Measurements from ENCODE around the gene OBP2B.
"Not testable (repeated sequence)": the region's sequence is repeated elsewhere in the genome, so short reads cannot be mapped to it uniquely, and the experiment has no call there.

OBP2B gene

GRCh38 chr9:133238272-133238850, 29.3 kb upstream of the OBP2B start:
- no peak for DNase-seq (ENCODE audit: low spot score)

GRCh38 chr9:133237035-133237731, 28.1 kb upstream of the OBP2B start:
- no peak for DNase-seq (ENCODE audit: low spot score)

- DNase-seq (ENCODE audit: low spot score) = not testable (repeated sequence)
Measured at GRCh38 chr9:133236291-133237034, 27.4 kb upstream of the OBP2B start.

GRCh38 chr9:133235549-133236222, 26.6 kb upstream of the OBP2B start:
- DNase-seq (ENCODE audit: low spot score) = no peak

GRCh38 chr9:133234577-133235322, 25.7 kb upstream of the OBP2B start:
- no peak for DNase-seq (ENCODE audit: low spot score)

GRCh38 chr9:133233681-133234432, 24.8 kb upstream of the OBP2B start:
- no peak for DNase-seq (ENCODE audit: low spot score)

- DNase-seq (ENCODE audit: low spot score) = not testable (repeated sequence)
Measured at GRCh38 chr9:133231934-133232568, 23.0 kb upstream of the OBP2B start.

- DNase-seq (ENCODE audit: low spot score) = not testable (repeated sequence)
Measured at GRCh38 chr9:133230514-133230913, 21.5 kb upstream of the OBP2B start.

- DNase-seq (ENCODE audit: low spot score) = no peak
Measured at GRCh38 chr9:133230093-133230492, 21.0 kb upstream of the OBP2B start.

GRCh38 chr9:133228474-133229193, 19.6 kb upstream of the OBP2B start:
- DNase-seq (ENCODE audit: low spot score) = not testable (repeated sequence)

GRCh38 chr9:133227996-133228395, 18.9 kb upstream of the OBP2B start:
- DNase-seq (ENCODE audit: low spot score) = not testable (repeated sequence)

- no peak for DNase-seq (ENCODE audit: low spot score)
Measured at GRCh38 chr9:133227242-133227860, 18.3 kb upstream of the OBP2B start.

- DNase-seq (ENCODE audit: low spot score) = no peak
Measured at GRCh38 chr9:133226219-133227171, 17.4 kb upstream of the OBP2B start.

- no peak for DNase-seq (ENCODE audit: low spot score)
Measured at GRCh38 chr9:133225171-133226011, 16.3 kb upstream of the OBP2B start.

GRCh38 chr9:133224762-133225161, 15.7 kb upstream of the OBP2B start:
- DNase-seq (ENCODE audit: low spot score) = no peak

- DNase-seq (ENCODE audit: low spot score) = not testable (repeated sequence)
Measured at GRCh38 chr9:133223159-133223756, 14.2 kb upstream of the OBP2B start.

GRCh38 chr9:133221994-133222393, 12.9 kb upstream of the OBP2B start:
- not testable (repeated sequence) for DNase-seq (ENCODE audit: low spot score)

Data from D341Med (cell line).